ENCODE measurements around the gene VLDLR. TPM values are rescaled to one million over a fixed set of nuclear protein-coding genes. Genes with fewer than 3 reads are reported as not detected.
A peak's percentile ranks its signal among the peaks of the same experiment; 100 is the strongest.

Gene VLDLR
- total and polyA plus RNA-seq, 2 of the 13 experiments (the other 11 are each of a cell fraction or from before 2014, with no cell fraction given): 3.4 to 10.5 TPM

- TF ChIP-seq ZBTB37 (CRISPR knock-in tag; IDR thresholded peaks at IDR 0.05) (no peak), ZNF367 (CRISPR knock-in tag; IDR thresholded peaks at IDR 0.05; ENCODE audit: borderline replicate concordance) (no peak), STAT5B (CRISPR knock-in tag; IDR thresholded peaks at IDR 0.05) (no peak), NFYC (CRISPR knock-in tag; IDR thresholded peaks at IDR 0.05) (no peak), NONO (IDR thresholded peaks at IDR 0.05) (no peak), NONO (CRISPR knock-in tag; conservative IDR thresholded peaks at IDR 0.05) (0 out of 2 replicates have a peak, but pooled peaks have one; percentile 5), KLF15 (CRISPR knock-in tag; IDR thresholded peaks at IDR 0.05; ENCODE audit: borderline replicate concordance) (no peak), KLF11 (CRISPR knock-in tag; IDR thresholded peaks at IDR 0.05) (no peak), CREB3 (CRISPR knock-in tag; IDR thresholded peaks at IDR 0.05) (no peak), ZNF747 (CRISPR knock-in tag; IDR thresholded peaks at IDR 0.05; ENCODE audit: borderline replicate concordance) (no peak), ZMYM3 (CRISPR knock-in tag; IDR thresholded peaks at IDR 0.05) (no peak)
- TF ChIP-seq, protein P1, sequence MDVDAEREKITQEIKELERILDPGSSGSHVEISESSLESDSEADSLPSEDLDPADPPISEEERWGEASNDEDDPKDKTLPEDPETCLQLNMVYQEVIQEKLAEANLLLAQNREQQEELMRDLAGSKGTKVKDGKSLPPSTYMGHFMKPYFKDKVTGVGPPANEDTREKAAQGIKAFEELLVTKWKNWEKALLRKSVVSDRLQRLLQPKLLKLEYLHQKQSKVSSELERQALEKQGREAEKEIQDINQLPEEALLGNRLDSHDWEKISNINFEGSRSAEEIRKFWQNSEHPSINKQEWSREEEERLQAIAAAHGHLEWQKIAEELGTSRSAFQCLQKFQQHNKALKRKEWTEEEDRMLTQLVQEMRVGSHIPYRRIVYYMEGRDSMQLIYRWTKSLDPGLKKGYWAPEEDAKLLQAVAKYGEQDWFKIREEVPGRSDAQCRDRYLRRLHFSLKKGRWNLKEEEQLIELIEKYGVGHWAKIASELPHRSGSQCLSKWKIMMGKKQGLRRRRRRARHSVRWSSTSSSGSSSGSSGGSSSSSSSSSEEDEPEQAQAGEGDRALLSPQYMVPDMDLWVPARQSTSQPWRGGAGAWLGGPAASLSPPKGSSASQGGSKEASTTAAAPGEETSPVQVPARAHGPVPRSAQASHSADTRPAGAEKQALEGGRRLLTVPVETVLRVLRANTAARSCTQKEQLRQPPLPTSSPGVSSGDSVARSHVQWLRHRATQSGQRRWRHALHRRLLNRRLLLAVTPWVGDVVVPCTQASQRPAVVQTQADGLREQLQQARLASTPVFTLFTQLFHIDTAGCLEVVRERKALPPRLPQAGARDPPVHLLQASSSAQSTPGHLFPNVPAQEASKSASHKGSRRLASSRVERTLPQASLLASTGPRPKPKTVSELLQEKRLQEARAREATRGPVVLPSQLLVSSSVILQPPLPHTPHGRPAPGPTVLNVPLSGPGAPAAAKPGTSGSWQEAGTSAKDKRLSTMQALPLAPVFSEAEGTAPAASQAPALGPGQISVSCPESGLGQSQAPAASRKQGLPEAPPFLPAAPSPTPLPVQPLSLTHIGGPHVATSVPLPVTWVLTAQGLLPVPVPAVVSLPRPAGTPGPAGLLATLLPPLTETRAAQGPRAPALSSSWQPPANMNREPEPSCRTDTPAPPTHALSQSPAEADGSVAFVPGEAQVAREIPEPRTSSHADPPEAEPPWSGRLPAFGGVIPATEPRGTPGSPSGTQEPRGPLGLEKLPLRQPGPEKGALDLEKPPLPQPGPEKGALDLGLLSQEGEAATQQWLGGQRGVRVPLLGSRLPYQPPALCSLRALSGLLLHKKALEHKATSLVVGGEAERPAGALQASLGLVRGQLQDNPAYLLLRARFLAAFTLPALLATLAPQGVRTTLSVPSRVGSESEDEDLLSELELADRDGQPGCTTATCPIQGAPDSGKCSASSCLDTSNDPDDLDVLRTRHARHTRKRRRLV (CRISPR knock-in tag; IDR thresholded peaks at IDR 0.05): no peak
- TF ChIP-seq, protein P2, sequence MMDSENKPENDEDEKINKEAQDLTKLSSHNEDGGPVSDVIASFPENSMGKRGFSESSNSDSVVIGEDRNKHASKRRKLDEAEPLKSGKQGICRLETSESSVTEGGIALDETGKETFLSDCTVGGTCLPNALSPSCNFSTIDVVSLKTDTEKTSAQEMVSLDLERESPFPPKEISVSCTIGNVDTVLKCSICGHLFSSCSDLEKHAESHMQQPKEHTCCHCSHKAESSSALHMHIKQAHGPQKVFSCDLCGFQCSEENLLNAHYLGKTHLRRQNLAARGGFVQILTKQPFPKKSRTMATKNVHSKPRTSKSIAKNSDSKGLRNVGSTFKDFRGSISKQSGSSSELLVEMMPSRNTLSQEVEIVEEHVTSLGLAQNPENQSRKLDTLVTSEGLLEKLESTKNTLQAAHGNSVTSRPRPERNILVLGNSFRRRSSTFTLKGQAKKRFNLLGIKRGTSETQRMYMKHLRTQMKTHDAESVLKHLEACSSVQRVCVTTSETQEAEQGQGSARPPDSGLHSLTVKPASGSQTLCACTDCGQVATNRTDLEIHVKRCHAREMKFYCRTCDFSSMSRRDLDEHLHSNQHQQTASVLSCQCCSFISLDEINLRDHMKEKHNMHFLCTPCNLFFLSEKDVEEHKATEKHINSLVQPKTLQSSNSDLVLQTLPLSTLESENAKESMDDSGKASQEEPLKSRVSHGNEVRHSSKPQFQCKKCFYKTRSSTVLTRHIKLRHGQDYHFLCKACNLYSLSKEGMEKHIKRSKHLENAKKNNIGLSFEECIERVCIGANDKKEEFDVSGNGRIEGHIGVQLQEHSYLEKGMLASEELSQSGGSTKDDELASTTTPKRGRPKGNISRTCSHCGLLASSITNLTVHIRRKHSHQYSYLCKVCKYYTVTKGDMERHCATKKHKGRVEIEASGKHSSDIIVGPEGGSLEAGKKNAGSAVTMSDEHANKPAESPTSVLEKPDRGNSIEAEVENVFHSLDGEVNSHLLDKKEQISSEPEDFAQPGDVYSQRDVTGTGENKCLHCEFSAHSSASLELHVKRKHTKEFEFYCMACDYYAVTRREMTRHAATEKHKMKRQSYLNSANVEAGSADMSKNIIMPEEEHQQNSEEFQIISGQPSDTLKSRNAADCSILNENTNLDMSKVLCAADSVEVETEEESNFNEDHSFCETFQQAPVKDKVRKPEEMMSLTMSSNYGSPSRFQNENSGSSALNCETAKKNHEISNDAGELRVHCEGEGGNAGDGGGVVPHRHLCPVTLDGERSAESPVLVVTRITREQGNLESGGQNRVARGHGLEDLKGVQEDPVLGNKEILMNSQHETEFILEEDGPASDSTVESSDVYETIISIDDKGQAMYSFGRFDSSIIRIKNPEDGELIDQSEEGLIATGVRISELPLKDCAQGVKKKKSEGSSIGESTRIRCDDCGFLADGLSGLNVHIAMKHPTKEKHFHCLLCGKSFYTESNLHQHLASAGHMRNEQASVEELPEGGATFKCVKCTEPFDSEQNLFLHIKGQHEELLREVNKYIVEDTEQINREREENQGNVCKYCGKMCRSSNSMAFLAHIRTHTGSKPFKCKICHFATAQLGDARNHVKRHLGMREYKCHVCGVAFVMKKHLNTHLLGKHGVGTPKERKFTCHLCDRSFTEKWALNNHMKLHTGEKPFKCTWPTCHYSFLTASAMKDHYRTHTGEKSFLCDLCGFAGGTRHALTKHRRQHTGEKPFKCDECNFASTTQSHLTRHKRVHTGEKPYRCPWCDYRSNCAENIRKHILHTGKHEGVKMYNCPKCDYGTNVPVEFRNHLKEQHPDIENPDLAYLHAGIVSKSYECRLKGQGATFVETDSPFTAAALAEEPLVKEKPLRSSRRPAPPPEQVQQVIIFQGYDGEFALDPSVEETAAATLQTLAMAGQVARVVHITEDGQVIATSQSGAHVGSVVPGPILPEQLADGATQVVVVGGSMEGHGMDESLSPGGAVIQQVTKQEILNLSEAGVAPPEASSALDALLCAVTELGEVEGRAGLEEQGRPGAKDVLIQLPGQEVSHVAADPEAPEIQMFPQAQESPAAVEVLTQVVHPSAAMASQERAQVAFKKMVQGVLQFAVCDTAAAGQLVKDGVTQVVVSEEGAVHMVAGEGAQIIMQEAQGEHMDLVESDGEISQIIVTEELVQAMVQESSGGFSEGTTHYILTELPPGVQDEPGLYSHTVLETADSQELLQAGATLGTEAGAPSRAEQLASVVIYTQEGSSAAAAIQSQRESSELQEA (CRISPR knock-in tag; IDR thresholded peaks at IDR 0.05; ENCODE audit: not compliant biosample characterization): no peak
Measured at GRCh38 chr9:2622461-2623287, 1.1 kb downstream of the VLDLR start (continued).
